ENCODE results near the gene TTC3.

TTC3 gene

DNA sequence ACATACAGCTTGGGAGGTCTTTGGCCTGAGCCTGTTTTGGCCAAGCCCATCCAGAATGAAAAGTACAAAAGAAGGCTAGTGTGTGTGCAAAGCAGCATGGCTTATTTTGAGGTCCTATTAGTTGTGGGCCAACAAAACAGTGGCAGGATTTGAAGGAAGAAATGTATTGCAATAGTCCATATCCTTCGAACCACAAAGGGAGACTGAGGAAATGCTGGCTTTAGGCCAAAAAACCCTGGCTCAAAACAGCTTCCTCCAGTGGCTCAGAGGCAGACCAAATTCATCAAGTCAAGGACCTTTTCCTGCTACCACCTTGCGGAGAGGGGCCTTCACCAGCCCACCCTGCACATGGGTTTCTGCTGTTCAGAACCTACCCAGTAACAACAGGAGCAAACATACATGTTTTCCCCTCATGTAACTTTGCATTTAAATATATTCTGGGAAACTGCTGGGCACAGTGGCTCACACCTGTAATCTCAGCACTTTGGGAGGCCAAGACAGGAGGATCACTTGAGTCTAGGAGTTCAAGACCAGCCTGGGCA is 150.8 kb downstream of the TTC3 start:
- no peaks in the 10 kb centered on the region for H3K79me1 ChIP-seq (ENCODE audit: low read length)
- H3K18ac ChIP-seq (ENCODE audit: low read length): no peak overlapping the region
- H3K4ac ChIP-seq (ENCODE audit: low read depth, low read length): no peak overlapping the region
- no peak overlapping the region for H2BK120ac ChIP-seq (ENCODE audit: insufficient read depth, low read length, poor library complexity)
- H3K4me2 ChIP-seq (ENCODE audit: low read length): no peak overlapping the region
- no CpG with 5 or more reads among the region's 2 CpGs for WGBS (ENCODE audit: extremely low coverage, insufficient coverage, insufficient read length)
- H3K9ac ChIP-seq (ENCODE audit: low read length): no peak overlapping the region
- H3K27me3 ChIP-seq (ENCODE audit: insufficient read depth, low read length): no peaks in the 10 kb centered on the region
- H4K91ac ChIP-seq (ENCODE audit: low read depth, low read length): no peak overlapping the region
- DNase-seq: no peak
- H3K4me3 ChIP-seq (ENCODE audit: low read depth, low read length): no peak overlapping the region
- H2BK5ac ChIP-seq (ENCODE audit: low read depth, low read length, poor library complexity): no peak overlapping the region
- H2BK12ac ChIP-seq (ENCODE audit: low read length): no peak overlapping the region
- peaks cover 40 to 49% of the 10 kb centered on the region in 2 experiments for H3K36me3 ChIP-seq (ENCODE audit: control insufficient read depth in 1 of 2, insufficient read depth in 2 of 2, low read length in 2 of 2)
- no peak overlapping the region for H4K12ac ChIP-seq (ENCODE audit: low read depth, low read length)
- peaks cover 0 to 3% of the 10 kb centered on the region in 2 experiments for H3K4me1 ChIP-seq (ENCODE audit: control insufficient read depth in 1 of 2, insufficient read depth in 2 of 2, low read length in 2 of 2)
- H3K9me3 ChIP-seq (ENCODE audit: insufficient read depth, low read depth, low read length): peaks cover 9% of the 10 kb centered on the region
- H2AK5ac ChIP-seq (ENCODE audit: low read length): no peak overlapping the region
- H3K27ac ChIP-seq (ENCODE audit: low read depth, low read length): no peak overlapping the region
- no peaks in the 10 kb centered on the region for H3K79me2 ChIP-seq (ENCODE audit: control insufficient read depth, insufficient read depth, low read length, poor library complexity)
- H3K23ac ChIP-seq (ENCODE audit: low read length): no peak overlapping the region
- H3K14ac ChIP-seq (ENCODE audit: low read length): no peak overlapping the region
- H4K8ac ChIP-seq (ENCODE audit: low read depth, low read length): no peak overlapping the region
- no peak overlapping the region for H2AFZ ChIP-seq (ENCODE audit: insufficient read depth, low read length, poor library complexity)

DNA sequence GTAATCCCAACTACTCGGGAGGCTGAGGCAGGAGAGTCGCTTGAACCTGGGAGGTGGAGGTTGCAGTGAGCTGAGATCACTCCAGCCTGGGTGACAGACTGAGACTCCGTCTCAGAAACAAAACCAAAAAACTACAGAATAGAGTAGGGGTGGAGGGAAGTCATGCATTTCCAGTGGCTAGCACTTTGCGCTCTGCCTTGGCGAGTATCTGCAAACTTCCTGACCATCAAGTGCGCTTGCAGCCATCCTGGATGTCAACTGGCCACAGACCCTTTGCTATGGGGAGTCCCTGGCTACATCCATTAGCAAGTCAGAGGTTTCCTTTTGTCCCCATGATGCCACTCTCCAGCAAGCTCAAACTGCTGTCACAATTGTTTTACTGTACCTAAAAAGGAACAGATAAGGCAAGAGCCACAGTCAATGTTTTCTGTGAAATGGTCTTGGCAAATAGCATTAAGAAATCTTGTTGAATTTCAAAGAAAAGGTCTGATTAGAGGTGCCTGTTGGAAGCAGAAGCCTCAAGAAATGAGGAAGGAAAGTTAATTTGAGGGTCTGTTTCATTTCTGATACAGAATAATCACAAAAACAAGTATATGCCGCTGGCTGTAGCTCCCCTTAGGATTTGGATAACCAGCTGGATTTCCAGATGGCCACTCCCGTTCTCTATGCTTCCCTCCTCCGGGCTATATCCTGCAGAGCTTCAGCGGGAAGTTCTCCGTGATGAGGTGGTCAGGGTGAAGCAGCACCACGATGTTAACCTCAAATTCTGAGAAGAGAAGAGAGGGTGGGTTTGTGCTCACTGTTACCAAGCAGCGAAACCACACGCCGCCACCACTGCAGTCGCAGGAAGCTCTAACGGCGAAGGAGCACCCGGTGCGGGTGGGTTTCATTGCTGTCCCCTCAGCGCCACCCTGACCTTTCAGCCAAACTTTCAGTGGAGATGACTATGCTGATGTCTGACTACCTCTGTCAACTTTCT is 152.1 kb downstream of the TTC3 start:
- peaks cover 9% of the 10 kb centered on the region for H3K9me3 ChIP-seq (ENCODE audit: insufficient read depth, low read depth, low read length)
- no peaks in the 10 kb centered on the region for H3K79me2 ChIP-seq (ENCODE audit: control insufficient read depth, insufficient read depth, low read length, poor library complexity)
- no peak overlapping the region for H3K4me3 ChIP-seq (ENCODE audit: low read depth, low read length)
- H3K23ac ChIP-seq (ENCODE audit: low read length): no peak overlapping the region
- H3K36me3 ChIP-seq (ENCODE audit: control insufficient read depth in 1 of 2, insufficient read depth in 2 of 2, low read length in 2 of 2): peaks cover 43 to 52% of the 10 kb centered on the region in 2 experiments
- H3K27ac ChIP-seq (ENCODE audit: low read depth, low read length): no peak overlapping the region
- H2BK12ac ChIP-seq (ENCODE audit: low read length): no peak overlapping the region
- no peak overlapping the region for H2AFZ ChIP-seq (ENCODE audit: insufficient read depth, low read length, poor library complexity)
- no peak overlapping the region for H4K91ac ChIP-seq (ENCODE audit: low read depth, low read length)
- H3K9ac ChIP-seq (ENCODE audit: low read length): no peak overlapping the region
- no peak overlapping the region for H3K14ac ChIP-seq (ENCODE audit: low read length)
- H3K79me1 ChIP-seq (ENCODE audit: low read length): no peaks in the 10 kb centered on the region
- H3K4ac ChIP-seq (ENCODE audit: low read depth, low read length): no peak overlapping the region
- peaks cover 0 to 3% of the 10 kb centered on the region in 2 experiments for H3K4me1 ChIP-seq (ENCODE audit: control insufficient read depth in 1 of 2, insufficient read depth in 2 of 2, low read length in 2 of 2)
- no peak overlapping the region for H4K8ac ChIP-seq (ENCODE audit: low read depth, low read length)
- no peak overlapping the region for H2BK120ac ChIP-seq (ENCODE audit: insufficient read depth, low read length, poor library complexity)
- H2AK5ac ChIP-seq (ENCODE audit: low read length): no peak overlapping the region
- H3K27me3 ChIP-seq (ENCODE audit: insufficient read depth, low read length): no peaks in the 10 kb centered on the region
- no peak overlapping the region for H4K12ac ChIP-seq (ENCODE audit: low read depth, low read length)
- H3K18ac ChIP-seq (ENCODE audit: low read length): no peak overlapping the region
- no CpG with 5 or more reads among the region's 21 CpGs for WGBS (ENCODE audit: extremely low coverage, insufficient coverage, insufficient read length)
- no peak for DNase-seq
- H3K4me2 ChIP-seq (ENCODE audit: low read length): no peak overlapping the region
- no peak overlapping the region for H2BK5ac ChIP-seq (ENCODE audit: low read depth, low read length, poor library complexity)

DNA sequence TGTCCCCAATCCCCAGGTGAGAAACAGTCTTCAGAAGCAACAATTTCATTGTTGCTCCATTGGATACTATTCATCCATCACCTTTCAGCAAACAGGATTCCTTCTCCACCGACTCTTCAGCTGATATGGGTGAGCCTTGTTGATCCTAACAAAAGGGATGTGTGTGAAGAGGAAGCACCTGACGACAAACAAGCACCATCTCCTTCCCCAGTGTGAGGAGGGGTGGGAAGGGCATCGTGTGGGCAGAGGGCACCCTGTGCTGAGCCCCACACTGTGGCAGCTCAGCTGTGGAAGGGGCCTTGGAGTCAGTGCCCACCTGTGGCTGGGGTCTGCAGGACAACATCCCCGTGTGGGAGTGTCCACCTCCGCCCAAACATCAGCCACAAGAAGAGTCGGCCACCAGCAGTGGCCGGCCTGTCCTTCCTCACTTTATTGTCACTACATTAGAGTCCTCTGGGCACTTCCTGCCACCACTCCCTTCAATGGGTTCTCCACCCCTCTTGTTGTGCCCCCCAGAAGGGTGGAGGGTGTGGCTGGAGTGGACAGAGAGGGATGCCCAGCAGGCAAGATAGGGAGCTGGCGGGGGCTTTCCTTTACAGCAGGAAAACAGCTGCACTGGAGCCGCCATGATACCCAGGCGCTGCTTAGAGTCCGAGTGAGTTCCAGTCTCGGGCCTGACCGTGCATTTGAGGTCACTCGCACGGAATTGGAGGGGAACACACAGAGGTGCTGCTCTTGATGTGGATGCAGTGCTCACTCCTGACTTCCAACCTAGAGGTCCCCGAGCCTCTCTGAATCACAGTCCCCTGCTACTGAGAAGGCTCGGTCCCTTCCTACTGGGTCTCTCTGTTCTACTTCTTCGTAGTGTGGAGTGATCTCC is 153.2 kb downstream of the TTC3 start:
- Histone ChIP-seq H4K8ac (ENCODE audit: low read depth, low read length) (no peak overlapping the region), H3K9ac (ENCODE audit: low read length) (no peak overlapping the region), H3K27ac (ENCODE audit: low read depth, low read length) (no peak overlapping the region), H3K4ac (ENCODE audit: low read depth, low read length) (no peak overlapping the region), H3K18ac (ENCODE audit: low read length) (no peak overlapping the region), H2AFZ (ENCODE audit: insufficient read depth, low read length, poor library complexity) (no peak overlapping the region), H3K9me3 (ENCODE audit: insufficient read depth, low read depth, low read length) (peaks cover 7% of the 10 kb centered on the region), H3K4me1 (ENCODE audit: control insufficient read depth in 1 of 2, insufficient read depth in 2 of 2, low read length in 2 of 2) (no peaks in the 10 kb centered on the region), H3K14ac (ENCODE audit: low read length) (no peak overlapping the region), H2BK12ac (ENCODE audit: low read length) (no peak overlapping the region), H4K12ac (ENCODE audit: low read depth, low read length) (no peak overlapping the region), H2AK5ac (ENCODE audit: low read length) (no peak overlapping the region), H2BK120ac (ENCODE audit: insufficient read depth, low read length, poor library complexity) (no peak overlapping the region), H3K79me1 (ENCODE audit: low read length) (no peaks in the 10 kb centered on the region), H3K4me3 (ENCODE audit: low read depth, low read length) (peak overlapping the region; percentile 58), H3K27me3 (ENCODE audit: insufficient read depth, low read length) (no peaks in the 10 kb centered on the region), H3K79me2 (ENCODE audit: control insufficient read depth, insufficient read depth, low read length, poor library complexity) (no peaks in the 10 kb centered on the region), H4K91ac (ENCODE audit: low read depth, low read length) (no peak overlapping the region), H3K4me2 (ENCODE audit: low read length) (no peak overlapping the region), H3K36me3 (ENCODE audit: control insufficient read depth in 1 of 2, insufficient read depth in 2 of 2, low read length in 2 of 2) (peaks cover 46 to 58% of the 10 kb centered on the region in 2 experiments), H2BK5ac (ENCODE audit: low read depth, low read length, poor library complexity) (no peak overlapping the region), H3K23ac (ENCODE audit: low read length) (no peak overlapping the region)
- DNase-seq: no peak
- WGBS (ENCODE audit: extremely low coverage, insufficient coverage, insufficient read length): no CpG with 5 or more reads among the region's 18 CpGs

Measured in trophoblast cell (in vitro differentiated cells and primary cell).